Vagina (tissue), 2 donors: ENCODE measurements around the gene FBXW10. TPM values are rescaled to one million over a fixed set of nuclear protein-coding genes. Genes with fewer than 3 reads are reported as not detected.
A peak's percentile ranks its signal among the peaks of the same experiment; 100 is the strongest.
"Not testable (repeated sequence)": the region's sequence is repeated elsewhere in the genome, so short reads cannot be mapped to it uniquely, and the experiment has no call there.

Source experiments
- DNase-seq, 2 donors: peaks; one replicate each; pipeline ENCODE4 v3.0.0-alpha.2; 2017; ENCODE audit errors: extremely low spot score in 2 of 2
- H3K27ac ChIP-seq: fragments of 200-600 bp; sonication (generic); one replicate; pipeline ENCODE4 v1.5.1; 2019
- H3K27me3 ChIP-seq: fragments of 200-600 bp; sonication (generic); one replicate; pipeline ENCODE4 v1.5.1; 2019
- H3K36me3 ChIP-seq, 2 donors: fragments of 200-600 bp; sonication (generic); one replicate each; pipeline ENCODE4 v1.5.1; 2017 to 2019
- H3K4me1 ChIP-seq: fragments of 200-600 bp; sonication (generic); one replicate; pipeline ENCODE4 v1.5.1; 2019
- H3K4me3 ChIP-seq, 2 donors: fragments of 200-600 bp; sonication (generic); 1 replicate in 1 of 2; 2 replicates in 1 of 2; pipeline ENCODE4 v1.5.1; 2016 to 2019
- H3K9me3 ChIP-seq: fragments of 200-600 bp; sonication (generic); one replicate; pipeline ENCODE4 v1.5.1; 2019
- POLR2A ChIP-seq, 2 donors: fragments of 450-650 bp; IDR thresholded peaks; one replicate each; pipeline ENCODE4 v1.6.1; 2017; ENCODE audit warnings: antibody characterized with exemption in 2 of 2, mild to moderate bottlenecking in 2 of 2, moderate library complexity in 2 of 2
- POLR2AphosphoS5 ChIP-seq, 2 donors: sonication (generic); formaldehyde crosslinking; IDR thresholded peaks; one replicate each; pipeline ENCODE4 v1.9.0; 2017; ENCODE audit warnings: antibody characterized with exemption in 2 of 2, mild to moderate bottlenecking in 2 of 2, low read depth in 1 of 2; ENCODE audit not compliant: insufficient read depth in 1 of 2
- intact Hi-C: fragments of 100-400 bp; cut with DNase I; formaldehyde crosslinking; loops from one replicate; pipeline ENCODE4 v1.15.1; 2023
- total RNA-seq: library from RNA; depleted of rRNA; stranded (reverse); fragments of >200 nt; gene quantifications from one replicate; pipeline ENCODE4 v1.2.3, GENCODE V29; 2016
- TF ChIP-seq, protein P1 (sequence below), 3 experiments: fragments of 450-650 bp in 2 of 3; fragments of 200-600 bp in 1 of 3; sonication (generic) in 1 of 3; IDR thresholded peaks; one replicate each; pipeline ENCODE4 v1.5.1; 2017 to 2019; ENCODE audit warnings: antibody characterized with exemption in 3 of 3, mild to moderate bottlenecking in 2 of 3, moderate library complexity in 2 of 3

The FBXW10 gene
- total RNA-seq, 1 donor from 2014 or later, result 0.25 TPM

DNA sequence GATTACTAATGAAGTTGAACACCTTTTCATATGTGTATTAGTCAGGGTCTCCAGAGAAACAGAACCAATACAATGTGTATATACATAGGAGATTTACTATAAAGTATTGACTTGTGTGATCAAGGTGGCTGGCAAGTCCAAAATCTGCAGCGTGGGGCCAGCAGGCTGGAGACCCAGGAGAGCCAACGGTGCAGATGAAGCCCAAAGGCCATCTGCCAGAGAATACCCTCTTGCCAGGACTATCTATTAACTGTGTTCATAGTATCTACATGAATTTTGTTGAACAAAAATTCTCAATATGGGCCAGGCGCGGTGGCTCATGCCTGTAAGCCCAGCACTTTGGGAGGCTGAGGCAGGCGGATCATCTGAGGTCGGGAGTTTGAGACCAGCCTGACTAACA lies 16.4 kb downstream of the FBXW10 start:
- H3K4me1 ChIP-seq, intact Hi-C loops, H3K27ac ChIP-seq, H3K4me3 ChIP-seq, H3K9me3 ChIP-seq, H3K27me3 ChIP-seq, DNase-seq, H3K36me3 ChIP-seq: not testable (repeated sequence)

DNA sequence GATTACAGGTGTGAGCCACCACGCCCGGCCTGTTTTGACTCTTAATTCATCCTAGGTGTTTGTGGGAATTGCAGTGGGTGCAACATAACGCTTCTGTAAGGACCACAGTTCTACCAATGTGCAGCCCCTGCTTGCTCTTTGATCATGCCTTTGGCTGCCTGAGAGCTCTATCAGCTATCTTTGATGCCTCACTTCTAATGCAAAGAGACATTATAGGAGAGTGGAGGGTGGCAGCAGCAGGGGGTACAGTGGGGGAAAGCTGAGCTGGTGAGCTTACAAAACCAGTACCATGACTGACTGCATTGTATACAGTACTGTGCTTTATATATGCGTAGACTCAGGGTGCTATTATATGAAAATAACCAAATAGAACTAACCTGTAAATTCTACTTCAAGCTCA lies 26.7 kb downstream of the FBXW10 start:
- H3K36me3 ChIP-seq, H3K27me3 ChIP-seq, H3K4me1 ChIP-seq, H3K27ac ChIP-seq, intact Hi-C loops, H3K9me3 ChIP-seq, DNase-seq, H3K4me3 ChIP-seq: not testable (repeated sequence)

DNA sequence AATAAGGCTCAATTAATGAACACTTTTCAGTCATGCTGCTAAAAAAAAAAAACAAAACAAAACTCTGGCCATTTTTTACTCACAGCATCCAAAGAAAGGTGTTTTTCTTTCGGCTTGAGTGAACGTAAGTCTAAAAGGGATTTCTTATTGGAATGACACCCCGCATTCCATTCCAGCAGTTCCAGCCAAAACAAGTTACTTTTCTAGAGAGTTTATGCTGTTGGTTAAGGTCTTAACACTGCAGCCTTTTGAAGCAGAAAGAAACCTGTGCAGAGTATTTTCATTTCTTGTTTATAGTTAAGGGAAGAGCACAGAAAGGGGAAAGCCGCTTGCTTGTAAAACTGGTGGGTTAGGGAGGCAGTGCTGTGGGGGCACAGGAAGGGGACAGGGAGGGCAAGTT lies 27.2 kb downstream of the FBXW10 start:
- H3K4me1 ChIP-seq, H3K9me3 ChIP-seq, H3K27ac ChIP-seq, DNase-seq, H3K27me3 ChIP-seq, intact Hi-C loops, H3K4me3 ChIP-seq, H3K36me3 ChIP-seq: not testable (repeated sequence)

DNA sequence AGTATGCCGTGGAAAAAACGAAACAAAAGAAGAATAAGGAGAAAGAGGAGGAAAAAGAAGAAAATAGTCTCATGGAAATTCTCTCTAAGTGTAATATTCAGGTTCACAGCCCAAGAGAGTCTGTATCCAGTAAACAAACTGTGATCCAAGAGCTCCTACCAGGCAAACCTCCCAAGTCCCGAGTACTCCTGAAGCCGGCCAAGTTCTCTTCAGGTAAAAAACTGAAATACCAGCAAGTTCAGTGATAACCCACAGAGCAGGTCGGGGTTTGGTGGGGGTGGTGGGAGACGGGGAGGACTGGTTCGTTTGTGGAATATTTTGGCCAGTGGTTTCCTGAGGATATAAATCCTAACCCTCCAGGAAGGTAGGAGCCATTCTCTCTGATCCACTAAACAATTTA lies 28.6 kb downstream of the FBXW10 start:
- DNase-seq, result no peak
- intact Hi-C loops, result no loop called here

DNA sequence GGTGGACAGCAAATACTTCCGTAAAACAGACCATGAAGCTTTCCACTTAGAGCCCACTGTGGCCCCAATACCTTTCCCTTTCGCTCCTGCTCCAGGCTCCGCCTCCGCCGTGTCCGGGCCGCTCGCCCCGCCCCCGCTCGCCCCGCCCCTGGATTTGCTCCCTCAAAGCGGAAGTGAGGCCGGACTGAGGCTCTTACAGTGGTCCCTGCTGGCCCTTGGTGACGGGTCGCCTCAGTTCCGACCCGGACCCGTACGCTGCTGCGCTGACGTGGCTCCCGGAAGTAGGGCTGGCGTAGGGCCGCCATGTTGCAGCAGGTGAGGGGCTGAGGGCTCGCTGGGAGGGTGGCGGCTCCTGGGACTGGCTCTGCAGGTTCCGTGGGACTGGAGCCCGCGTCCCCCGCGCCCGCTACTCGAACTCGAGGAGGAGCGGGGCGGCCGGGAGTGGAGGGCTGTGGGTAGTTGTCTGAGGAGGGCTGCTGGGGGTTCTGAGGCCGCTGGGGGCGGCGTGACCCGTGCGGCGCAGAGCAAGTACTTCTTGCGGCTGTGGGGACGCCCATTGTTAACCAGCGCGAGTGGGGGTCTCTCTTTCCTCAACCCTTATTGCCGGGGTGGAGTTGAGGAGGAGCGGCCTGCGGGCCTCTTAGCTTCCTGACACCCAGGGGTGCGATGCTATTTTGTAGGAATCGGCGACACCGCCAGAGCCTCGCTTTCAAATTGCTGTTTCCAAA lies 37.3 kb downstream of the FBXW10 start, which contains the start of gene TVP23B:
Gene TVP23B, plus strand, starts transcription at position 193 of the 728 bp plus-strand sequence. Its CDS starts 111 bp downstream, at position 304.
- Histone ChIP-seq H3K4me3 (peak within 1 kb of the TSS; percentile 65 to 66), H3K4me1 (peaks cover 24% of the 10 kb centered on the region), H3K27ac (peak within 1 kb of the TSS; percentile 78)
- DNase-seq, result peak in 1 of 2 donors; percentile 96
- TF ChIP-seq POLR2A (IDR thresholded peaks at IDR 0.05) (peak in 1 of 2 donors; percentile 62), POLR2AphosphoS5 (IDR thresholded peaks at IDR 0.05; ENCODE audit: insufficient read depth in 1 of 2, low read depth in 1 of 2) (peak in 1 of 2 donors; percentile 81)
- H3K27me3 ChIP-seq, intact Hi-C loops, H3K9me3 ChIP-seq, H3K36me3 ChIP-seq: not testable (repeated sequence)

More for the DNA sequence above, 28.6 kb downstream of the FBXW10 start:
- Histone ChIP-seq H3K27ac (no peak overlapping the region), H3K4me1 (no peaks in the 10 kb centered on the region), H3K36me3 (no peaks in the 10 kb centered on the region), H3K4me3 (no peak overlapping the region), H3K9me3 (no peaks in the 10 kb centered on the region), H3K27me3 (no peaks in the 10 kb centered on the region)
- TF ChIP-seq, protein P1, sequence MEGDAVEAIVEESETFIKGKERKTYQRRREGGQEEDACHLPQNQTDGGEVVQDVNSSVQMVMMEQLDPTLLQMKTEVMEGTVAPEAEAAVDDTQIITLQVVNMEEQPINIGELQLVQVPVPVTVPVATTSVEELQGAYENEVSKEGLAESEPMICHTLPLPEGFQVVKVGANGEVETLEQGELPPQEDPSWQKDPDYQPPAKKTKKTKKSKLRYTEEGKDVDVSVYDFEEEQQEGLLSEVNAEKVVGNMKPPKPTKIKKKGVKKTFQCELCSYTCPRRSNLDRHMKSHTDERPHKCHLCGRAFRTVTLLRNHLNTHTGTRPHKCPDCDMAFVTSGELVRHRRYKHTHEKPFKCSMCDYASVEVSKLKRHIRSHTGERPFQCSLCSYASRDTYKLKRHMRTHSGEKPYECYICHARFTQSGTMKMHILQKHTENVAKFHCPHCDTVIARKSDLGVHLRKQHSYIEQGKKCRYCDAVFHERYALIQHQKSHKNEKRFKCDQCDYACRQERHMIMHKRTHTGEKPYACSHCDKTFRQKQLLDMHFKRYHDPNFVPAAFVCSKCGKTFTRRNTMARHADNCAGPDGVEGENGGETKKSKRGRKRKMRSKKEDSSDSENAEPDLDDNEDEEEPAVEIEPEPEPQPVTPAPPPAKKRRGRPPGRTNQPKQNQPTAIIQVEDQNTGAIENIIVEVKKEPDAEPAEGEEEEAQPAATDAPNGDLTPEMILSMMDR (IDR thresholded peaks at IDR 0.05), result no peak
- TF ChIP-seq POLR2AphosphoS5 (IDR thresholded peaks at IDR 0.05; ENCODE audit: insufficient read depth in 1 of 2, low read depth in 1 of 2), result no peak
- TF ChIP-seq POLR2A (IDR thresholded peaks at IDR 0.05), result no peak

DNA sequence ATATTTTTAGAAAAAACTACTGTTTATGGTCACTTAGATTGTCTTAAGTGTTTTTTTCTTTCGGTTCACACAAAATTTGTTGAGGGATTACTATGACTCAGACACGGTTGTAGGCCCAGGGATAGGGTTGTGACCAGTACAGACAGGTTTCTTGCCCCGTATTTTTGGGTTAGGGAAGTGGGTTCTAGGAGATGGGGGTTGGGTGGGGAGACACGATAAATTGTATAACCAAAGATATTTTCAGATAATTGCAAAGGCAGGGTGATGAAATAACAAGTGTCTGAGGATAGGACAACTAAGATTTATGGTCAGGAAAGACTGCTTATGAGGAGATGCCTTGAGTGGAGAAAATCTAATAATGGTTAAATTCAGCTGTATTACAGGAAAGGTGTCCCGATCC lies 38.0 kb downstream of the FBXW10 start:
- H3K36me3 ChIP-seq, DNase-seq, H3K9me3 ChIP-seq, intact Hi-C loops, H3K27ac ChIP-seq, H3K27me3 ChIP-seq: not testable (repeated sequence)
- Histone ChIP-seq H3K4me1 (peaks cover 24% of the 10 kb centered on the region), H3K4me3 (peak overlapping the region in 1 of 2 donors; percentile 66)

DNA sequence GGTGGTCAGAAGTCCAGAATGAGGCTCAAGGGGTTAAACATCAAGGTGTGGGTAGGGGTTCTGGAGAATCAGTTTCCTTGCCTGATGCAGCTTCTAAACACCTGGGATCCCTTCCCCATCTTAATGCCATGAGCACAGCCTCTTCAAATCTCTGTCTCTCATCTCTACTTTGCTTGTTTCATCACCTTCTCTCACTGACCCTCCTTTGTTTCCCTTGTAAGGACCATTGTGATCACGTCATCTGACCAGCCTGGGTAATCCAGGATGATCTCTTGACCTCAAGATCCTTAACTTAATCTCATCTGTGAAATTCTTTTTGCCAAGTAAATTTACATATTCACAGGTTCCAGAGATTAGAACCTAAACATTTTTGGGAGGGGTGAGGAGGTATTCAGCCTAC lies 42.1 kb downstream of the FBXW10 start:
- H3K36me3 ChIP-seq, H3K27ac ChIP-seq, H3K27me3 ChIP-seq, H3K9me3 ChIP-seq, H3K4me3 ChIP-seq, DNase-seq, intact Hi-C loops: not testable (repeated sequence)
- peaks cover 24% of the 10 kb centered on the region for H3K4me1 ChIP-seq

DNA sequence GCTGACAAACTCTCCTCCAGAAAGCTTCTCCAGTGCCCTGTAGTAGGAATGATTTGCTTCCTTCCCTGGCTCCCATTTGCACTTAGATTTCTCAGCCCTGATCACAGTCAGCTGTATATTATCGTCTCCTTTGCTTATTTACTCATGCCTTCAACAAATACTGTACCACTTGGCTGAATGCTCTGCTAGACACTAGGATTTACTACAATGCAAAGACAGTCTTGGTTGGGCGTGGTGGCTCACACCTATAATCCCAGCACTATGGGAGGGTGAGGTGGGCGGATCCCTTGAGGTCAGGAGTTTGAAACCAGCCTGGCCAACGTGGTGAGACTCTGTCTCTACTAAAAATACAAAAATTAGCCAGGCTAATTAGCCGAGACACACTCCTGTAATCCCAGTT lies 43.0 kb downstream of the FBXW10 start:
- H3K27me3 ChIP-seq, H3K36me3 ChIP-seq, H3K4me3 ChIP-seq, intact Hi-C loops, H3K27ac ChIP-seq, DNase-seq, H3K9me3 ChIP-seq: not testable (repeated sequence)
- H3K4me1 ChIP-seq, result peaks cover 24% of the 10 kb centered on the region

DNA sequence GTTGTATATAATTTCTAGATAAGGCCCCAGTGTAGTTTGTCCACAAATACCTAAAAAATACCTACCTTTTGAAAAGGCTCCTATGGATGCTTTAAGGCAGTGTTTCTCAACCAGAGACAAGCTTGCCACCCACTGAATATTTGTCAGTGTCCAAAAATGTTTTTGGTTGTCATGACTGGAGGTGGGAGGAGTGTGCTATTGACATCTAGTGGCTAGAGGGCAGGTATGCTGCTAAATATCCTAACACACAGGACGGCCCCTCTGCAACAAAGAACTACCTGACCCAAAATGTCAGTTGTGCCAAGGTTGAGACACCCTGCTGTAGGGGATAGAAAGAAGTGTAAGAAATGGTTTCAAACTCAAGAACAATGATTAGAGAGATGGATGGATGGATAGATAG lies 47.5 kb downstream of the FBXW10 start:
- H3K9me3 ChIP-seq, intact Hi-C loops, DNase-seq, H3K4me1 ChIP-seq, H3K4me3 ChIP-seq, H3K27me3 ChIP-seq, H3K27ac ChIP-seq, H3K36me3 ChIP-seq: not testable (repeated sequence)

DNA sequence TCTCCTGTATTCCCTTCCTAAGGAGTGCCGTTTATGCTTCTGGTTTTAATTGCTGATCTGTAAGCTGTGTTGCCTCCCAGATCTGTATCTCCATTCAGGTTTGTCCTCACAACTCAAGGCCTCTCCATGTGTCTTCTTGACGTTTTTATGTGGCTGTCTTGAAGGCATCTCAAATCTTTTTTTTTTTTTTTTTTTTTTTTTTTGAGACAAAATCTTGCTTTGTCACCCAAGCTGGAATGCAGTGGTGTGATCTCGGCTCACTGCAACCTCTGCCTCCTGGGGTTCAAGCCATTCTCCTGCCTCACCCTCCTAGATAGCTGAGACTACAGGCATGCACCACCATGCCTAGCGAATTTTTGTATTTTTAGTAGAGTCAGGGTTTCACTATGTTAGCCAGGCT lies 51.0 kb downstream of the FBXW10 start:
- H3K4me1 ChIP-seq, DNase-seq, H3K27me3 ChIP-seq, H3K27ac ChIP-seq, H3K36me3 ChIP-seq, intact Hi-C loops, H3K4me3 ChIP-seq, H3K9me3 ChIP-seq: not testable (repeated sequence)

DNA sequence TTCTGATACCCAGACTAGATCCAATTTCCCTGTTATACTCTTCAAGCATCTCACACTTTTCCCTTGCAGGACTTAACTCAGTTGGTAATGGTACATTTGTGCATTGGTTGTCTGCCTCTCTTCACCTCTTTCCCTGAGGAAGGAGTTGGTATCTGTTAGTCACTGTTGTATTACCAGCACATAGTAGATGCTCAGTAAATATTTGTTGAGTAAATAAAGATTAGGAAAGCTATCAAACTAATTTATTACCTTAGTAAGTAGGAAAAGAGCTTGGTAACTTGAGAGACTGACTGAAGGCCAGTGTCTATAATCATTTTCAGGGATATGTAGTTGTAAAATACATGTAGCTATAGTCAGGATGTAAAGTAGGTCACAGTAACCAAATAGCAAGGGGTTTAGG lies 53.0 kb downstream of the FBXW10 start:
- peaks cover 0 to 15% of the 10 kb centered on the region in 2 donors for H3K36me3 ChIP-seq
- intact Hi-C loops, H3K27ac ChIP-seq, H3K4me3 ChIP-seq, H3K4me1 ChIP-seq, H3K9me3 ChIP-seq, DNase-seq, H3K27me3 ChIP-seq: not testable (repeated sequence)

DNA sequence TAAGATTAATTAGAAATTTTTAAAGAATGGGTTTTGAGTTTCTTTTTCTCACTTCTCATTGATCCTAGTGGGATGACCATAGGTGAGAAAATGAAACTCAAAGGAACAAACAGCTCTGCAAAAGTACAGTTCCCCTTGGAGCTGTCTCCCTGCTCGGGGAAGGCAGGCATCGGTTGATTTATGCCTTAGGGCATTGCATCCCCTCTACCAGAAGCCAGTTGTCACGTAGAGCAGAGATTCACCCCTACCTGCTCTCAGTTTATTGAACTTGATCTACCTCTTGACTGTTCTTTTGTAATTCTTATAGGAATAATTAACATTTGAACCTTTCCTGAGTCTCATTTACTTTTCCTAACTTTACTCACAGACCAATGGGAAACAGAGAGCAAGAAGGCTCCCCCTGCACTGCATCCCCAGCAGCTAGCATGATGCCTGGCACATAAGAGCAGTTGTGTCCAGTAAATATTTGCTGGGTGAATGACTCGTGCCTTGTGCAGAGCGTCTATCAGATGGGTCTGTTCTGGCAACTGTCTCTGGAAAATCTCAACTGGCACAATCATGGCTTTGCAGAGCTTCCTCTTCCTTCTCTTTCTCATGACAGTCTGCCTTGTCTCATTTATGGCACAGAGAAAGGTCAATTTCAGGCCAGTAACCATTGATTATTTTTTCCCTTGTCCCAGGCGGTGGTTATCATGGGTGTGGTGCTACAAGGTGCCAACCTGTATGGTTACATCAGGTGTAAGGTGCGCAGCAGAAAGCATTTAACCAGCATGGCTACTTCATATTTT lies 59.8 kb downstream of the FBXW10 start:
- H3K4me3 ChIP-seq, DNase-seq, H3K4me1 ChIP-seq, H3K27ac ChIP-seq, H3K27me3 ChIP-seq, intact Hi-C loops, H3K9me3 ChIP-seq: not testable (repeated sequence)
- peaks cover 0 to 22% of the 10 kb centered on the region in 2 donors for H3K36me3 ChIP-seq
